NOMO-1 treated with DMSO at 0.1 percent for 48 hours (cell line): ENCODE data around the gene P4HA3.
A peak's percentile ranks its signal among the peaks of the same experiment; 100 is the strongest.
"Not testable (repeated sequence)": the region's sequence is repeated elsewhere in the genome, so short reads cannot be mapped to it uniquely, and the experiment has no call there.

Source experiments
- DNase-seq: peaks from one replicate; lab custom pipeline; 2025; ENCODE audit not compliant: unreplicated experiment; lab: John Stamatoyannopoulos, UW

Gene P4HA3

GRCh38 chr11:74311352-74311926, at the start of gene P4HA3:
P4HA3 (minus strand) TSS chr11:74311640; CDS start chr11:74311611, 29 bp downstream.
- DNase-seq = peak; percentile 62

GRCh38 chr11:74357449-74357848, 46.0 kb upstream of the P4HA3 start:
- no peak for DNase-seq

GRCh38 chr11:74355626-74356025, 44.2 kb upstream of the P4HA3 start:
- no peak for DNase-seq

- DNase-seq = no peak
Measured at GRCh38 chr11:74354036-74354435, 42.6 kb upstream of the P4HA3 start.

GRCh38 chr11:74347381-74347780, 35.9 kb upstream of the P4HA3 start:
- DNase-seq = no peak

- DNase-seq = no peak
Measured at GRCh38 chr11:74345420-74345819, 34.0 kb upstream of the P4HA3 start.

- no peak for DNase-seq
Measured at GRCh38 chr11:74341921-74342320, 30.5 kb upstream of the P4HA3 start.

GRCh38 chr11:74339619-74340018, 28.2 kb upstream of the P4HA3 start:
- DNase-seq = no peak

GRCh38 chr11:74338963-74339362, 27.5 kb upstream of the P4HA3 start:
- DNase-seq = no peak

- DNase-seq = no peak
Measured at GRCh38 chr11:74333193-74333592, 21.8 kb upstream of the P4HA3 start.

- no peak for DNase-seq
Measured at GRCh38 chr11:74332291-74332690, 20.9 kb upstream of the P4HA3 start.

GRCh38 chr11:74331000-74331399, 19.6 kb upstream of the P4HA3 start:
- not testable (repeated sequence) for DNase-seq

- DNase-seq = no peak
Measured at GRCh38 chr11:74330075-74330858, 18.8 kb upstream of the P4HA3 start.

- DNase-seq = no peak
Measured at GRCh38 chr11:74327076-74327475, 15.6 kb upstream of the P4HA3 start.

- no peak for DNase-seq
Measured at GRCh38 chr11:74326665-74327064, 15.2 kb upstream of the P4HA3 start.

GRCh38 chr11:74325649-74326645, 14.5 kb upstream of the P4HA3 start:
- DNase-seq = no peak

- DNase-seq = no peak
Measured at GRCh38 chr11:74322667-74323066, 11.2 kb upstream of the P4HA3 start.

GRCh38 chr11:74321487-74322188, 10.2 kb upstream of the P4HA3 start:
- peak; percentile 50 for DNase-seq

GRCh38 chr11:74320538-74320937, 9.1 kb upstream of the P4HA3 start:
- DNase-seq = no peak

- DNase-seq = no peak
Measured at GRCh38 chr11:74319139-74319816, 7.8 kb upstream of the P4HA3 start.
